Esophagus muscularis mucosa (tissue), 4 donors: ENCODE results near the gene CD63. TPM values are rescaled to one million over a fixed set of nuclear protein-coding genes. Genes with fewer than 3 reads are reported as not detected.

Experiments used
- DNase-seq: peaks from one replicate; pipeline ENCODE4 v3.0.0-alpha.2; 2017; ENCODE audit errors: extremely low spot score
- H3K27ac ChIP-seq, 4 donors: fragments of 200-600 bp; sonication (generic); replicated peaks in 1 of 4; 1 replicate in 3 of 4; 2 replicates in 1 of 4; pipeline ENCODE4 v1.5.1; 2016 to 2019; ENCODE audit warnings: mild to moderate bottlenecking in 1 of 4
- H3K27me3 ChIP-seq, 4 donors: fragments of 200-600 bp; sonication (generic); one replicate each; pipeline versions ENCODE4 v1.5.1 to v1.6.0; 2016 to 2019
- H3K36me3 ChIP-seq, 4 donors: fragments of 200-600 bp; sonication (generic); one replicate each; pipeline ENCODE4 v1.5.1; 2016 to 2019
- H3K4me1 ChIP-seq, 4 donors: fragments of 200-600 bp; sonication (generic); one replicate each; pipeline ENCODE4 v1.5.1; 2016 to 2019
- H3K4me3 ChIP-seq, 4 donors: fragments of 200-600 bp; sonication (generic); 1 replicate in 2 of 4; 2 replicates in 2 of 4; pipeline ENCODE4 v1.5.1; 2016 to 2019; ENCODE audit warnings: mild to moderate bottlenecking in 4 of 4, moderate library complexity in 1 of 4
- H3K9me3 ChIP-seq, 4 donors: fragments of 200-600 bp; sonication (generic); 1 replicate in 3 of 4; 2 replicates in 1 of 4; pipeline ENCODE4 v1.5.1; 2016 to 2019
- EP300 ChIP-seq: sonication (generic); formaldehyde crosslinking; IDR thresholded peaks from one replicate; pipeline ENCODE4 v1.6.1; 2017; ENCODE audit warnings: antibody characterized with exemption
- POLR2A ChIP-seq: fragments of 450-650 bp; IDR thresholded peaks from one replicate; pipeline ENCODE4 v1.6.1; 2017; ENCODE audit warnings: antibody characterized with exemption, moderate library complexity, mild to moderate bottlenecking, low read depth
- POLR2AphosphoS5 ChIP-seq, 2 donors: sonication (generic); formaldehyde crosslinking; IDR thresholded peaks; one replicate each; pipeline ENCODE4 v1.6.1; 2017; ENCODE audit warnings: antibody characterized with exemption in 2 of 2
- WGBS: methylation state at CpG from one replicate; pipeline ENCODE4 v1.1.5; 2018; 5-methylcytosine and 5-hydroxymethylcytosine counted together
- intact Hi-C: fragments of 100-400 bp; cut with DNase I; formaldehyde crosslinking; loops from one replicate; pipeline ENCODE4 v1.15.1; 2023
- total RNA-seq, 4 donors: library from RNA; depleted of rRNA; stranded (reverse); fragments of >200 nt; gene quantifications; one replicate each; pipeline versions ENCODE4 v1.1.0 to v1.2.1, GENCODE V29; 2016
- TF ChIP-seq, protein P1 (sequence below), 3 experiments: fragments of 200-600 bp in 2 of 3; fragments of 450-650 bp in 1 of 3; sonication (generic) in 2 of 3; IDR thresholded peaks; one replicate each; pipeline ENCODE4 v1.5.1; 2017 to 2019; ENCODE audit warnings: antibody characterized with exemption in 3 of 3, mild to moderate bottlenecking in 2 of 3, moderate library complexity in 1 of 3

CD63 gene
- total RNA-seq, 4 donors from 2014 or later = 742 to 1,177 (median 845) TPM

DNA sequence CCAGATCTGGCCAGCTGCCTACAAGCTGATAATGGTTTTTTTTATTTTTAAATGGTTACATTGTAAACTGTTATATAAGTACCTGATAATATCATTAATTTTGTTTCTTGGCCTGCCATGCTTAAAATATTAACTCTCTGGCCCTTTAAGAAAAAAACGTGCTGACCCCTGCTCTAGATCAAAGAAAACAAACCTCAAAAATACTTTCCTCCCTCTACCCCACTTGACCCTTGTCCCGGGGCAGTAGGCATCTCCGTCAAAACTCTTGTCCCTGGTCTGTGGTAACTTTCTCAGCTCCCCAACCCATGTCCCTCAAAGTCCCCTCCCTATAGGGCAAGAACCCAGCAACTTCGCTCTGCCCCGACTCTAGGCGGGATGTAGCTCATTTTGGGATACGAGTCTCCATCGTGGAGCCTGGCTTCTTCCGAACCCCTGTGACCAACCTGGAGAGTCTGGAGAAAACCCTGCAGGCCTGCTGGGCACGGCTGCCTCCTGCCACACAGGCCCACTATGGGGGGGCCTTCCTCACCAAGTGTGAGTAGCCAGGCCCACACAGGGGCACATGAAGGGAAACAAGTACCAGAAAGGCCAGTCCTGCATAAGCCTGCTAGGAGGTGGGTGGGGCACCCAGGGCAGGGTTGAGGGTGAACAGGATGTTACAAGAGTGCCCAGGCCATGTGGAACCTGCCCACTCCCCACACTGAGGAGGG lies 5.1 kb downstream of the CD63 start:
- intact Hi-C loops = no loop called here
- Histone ChIP-seq H3K4me1 (peaks cover 73 to 92% (median 87%) of the 10 kb centered on the region in 4 donors), H3K27me3 (no peaks in the 10 kb centered on the region), H3K9me3 (no peaks in the 10 kb centered on the region), H3K4me3 (no peak overlapping the region), H3K36me3 (peaks cover 17 to 55% (median 38%) of the 10 kb centered on the region in 4 donors), H3K27ac (peak overlapping the region; percentile 89 to 100 (median 98))
- WGBS = 32% methylated on average over 9 of the region's 10 CpGs
- TF ChIP-seq POLR2AphosphoS5 (IDR thresholded peaks at IDR 0.05) = peak in 1 of 2 donors; percentile 33
- TF ChIP-seq, protein P1, sequence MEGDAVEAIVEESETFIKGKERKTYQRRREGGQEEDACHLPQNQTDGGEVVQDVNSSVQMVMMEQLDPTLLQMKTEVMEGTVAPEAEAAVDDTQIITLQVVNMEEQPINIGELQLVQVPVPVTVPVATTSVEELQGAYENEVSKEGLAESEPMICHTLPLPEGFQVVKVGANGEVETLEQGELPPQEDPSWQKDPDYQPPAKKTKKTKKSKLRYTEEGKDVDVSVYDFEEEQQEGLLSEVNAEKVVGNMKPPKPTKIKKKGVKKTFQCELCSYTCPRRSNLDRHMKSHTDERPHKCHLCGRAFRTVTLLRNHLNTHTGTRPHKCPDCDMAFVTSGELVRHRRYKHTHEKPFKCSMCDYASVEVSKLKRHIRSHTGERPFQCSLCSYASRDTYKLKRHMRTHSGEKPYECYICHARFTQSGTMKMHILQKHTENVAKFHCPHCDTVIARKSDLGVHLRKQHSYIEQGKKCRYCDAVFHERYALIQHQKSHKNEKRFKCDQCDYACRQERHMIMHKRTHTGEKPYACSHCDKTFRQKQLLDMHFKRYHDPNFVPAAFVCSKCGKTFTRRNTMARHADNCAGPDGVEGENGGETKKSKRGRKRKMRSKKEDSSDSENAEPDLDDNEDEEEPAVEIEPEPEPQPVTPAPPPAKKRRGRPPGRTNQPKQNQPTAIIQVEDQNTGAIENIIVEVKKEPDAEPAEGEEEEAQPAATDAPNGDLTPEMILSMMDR (IDR thresholded peaks at IDR 0.05) = no peak
- DNase-seq = no peak

DNA sequence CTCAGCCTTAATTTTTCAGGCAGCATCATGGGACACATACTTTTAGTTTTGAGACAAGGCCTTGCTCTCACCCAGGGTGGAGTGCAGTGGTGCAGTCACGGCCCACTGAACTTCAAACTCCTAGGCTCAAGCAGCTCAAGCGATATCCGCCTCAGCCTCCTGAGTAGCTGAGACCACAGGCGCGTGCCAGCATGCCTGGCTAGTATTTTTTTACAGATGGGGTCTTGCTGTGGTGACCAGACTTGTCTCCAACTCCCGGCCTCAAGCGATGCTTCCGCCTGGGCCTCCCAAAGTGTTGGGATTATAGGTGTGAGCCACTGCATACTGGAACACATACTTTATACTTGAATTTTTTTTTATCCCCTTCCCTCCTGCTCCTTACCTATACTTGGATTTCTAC lies 5.9 kb downstream of the CD63 start:
- no peaks in the 10 kb centered on the region for H3K27me3 ChIP-seq
- H3K27ac ChIP-seq = peak overlapping the region; percentile 89 to 100 (median 98)
- intact Hi-C loops = no loop called here

DNA sequence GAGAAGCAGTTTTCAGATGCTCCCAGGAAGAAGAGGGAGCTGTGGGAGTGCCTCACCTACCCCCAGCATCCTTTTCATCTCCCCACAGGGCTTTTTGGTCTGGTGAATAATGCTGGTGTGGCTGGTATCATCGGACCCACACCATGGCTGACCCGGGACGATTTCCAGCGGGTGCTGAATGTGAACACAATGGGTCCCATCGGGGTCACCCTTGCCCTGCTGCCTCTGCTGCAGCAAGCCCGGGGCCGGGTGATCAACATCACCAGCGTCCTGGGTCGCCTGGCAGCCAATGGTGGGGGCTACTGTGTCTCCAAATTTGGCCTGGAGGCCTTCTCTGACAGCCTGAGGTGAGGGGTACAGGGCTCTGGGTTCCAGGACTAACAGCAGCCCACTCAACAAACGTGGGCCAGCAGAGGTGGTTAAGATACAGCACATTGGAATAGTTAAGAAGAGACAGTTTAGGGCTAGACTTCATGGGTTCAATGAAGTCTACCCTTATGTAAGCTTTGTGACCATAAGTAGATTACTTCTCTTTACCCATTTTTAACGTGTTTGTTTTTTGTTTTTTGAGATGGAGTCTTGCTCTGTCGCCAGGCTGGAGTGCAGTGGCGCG lies 7.1 kb downstream of the CD63 start:
- peaks cover 12 to 50% (median 32%) of the 10 kb centered on the region in 4 donors for H3K36me3 ChIP-seq

More for the DNA sequence above, 5.9 kb downstream of the CD63 start:
- 93% methylated on average over 8 of the region's 8 CpGs for WGBS
- H3K4me3 ChIP-seq = no peak overlapping the region
- DNase-seq = no peak
- H3K9me3 ChIP-seq = no peaks in the 10 kb centered on the region
- peaks cover 80 to 98% (median 93%) of the 10 kb centered on the region in 4 donors for H3K4me1 ChIP-seq
- H3K36me3 ChIP-seq = peaks cover 17 to 56% (median 38%) of the 10 kb centered on the region in 4 donors
- TF ChIP-seq EP300 (no peak), POLR2AphosphoS5 (IDR thresholded peaks at IDR 0.05) (peak in 1 of 2 donors; percentile 25)

DNA sequence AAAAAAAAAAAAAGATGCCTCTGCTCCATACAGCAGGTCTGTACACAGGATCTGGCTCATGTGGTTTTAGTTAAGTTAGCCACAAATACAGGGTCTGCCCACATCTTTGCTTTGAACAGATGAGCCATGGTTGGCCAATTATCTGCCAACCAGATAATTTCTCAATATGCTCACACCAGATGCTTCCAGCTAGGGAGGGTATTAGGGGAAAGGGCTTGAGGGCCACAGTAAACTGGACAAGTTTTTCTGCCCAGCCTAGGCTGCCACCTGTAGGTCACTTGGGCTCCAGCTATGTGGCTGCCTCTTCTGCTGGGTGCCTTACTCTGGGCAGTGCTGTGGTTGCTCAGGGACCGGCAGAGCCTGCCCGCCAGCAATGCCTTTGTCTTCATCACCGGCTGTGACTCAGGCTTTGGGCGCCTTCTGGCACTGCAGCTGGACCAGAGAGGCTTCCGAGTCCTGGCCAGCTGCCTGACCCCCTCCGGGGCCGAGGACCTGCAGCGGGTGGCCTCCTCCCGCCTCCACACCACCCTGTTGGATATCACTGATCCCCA lies 7.8 kb downstream of the CD63 start:
- peaks cover 6 to 42% (median 26%) of the 10 kb centered on the region in 4 donors for H3K36me3 ChIP-seq
- TF ChIP-seq POLR2AphosphoS5 (IDR thresholded peaks at IDR 0.05) = peak; percentile 76 to 80
- TF ChIP-seq, protein P1 (IDR thresholded peaks at IDR 0.05) = peak; percentile 64 to 76 (median 75)
- TF ChIP-seq EP300 = no peak
- 50% methylated on average over 1 of the region's 9 CpGs for WGBS
- no peaks in the 10 kb centered on the region for H3K27me3 ChIP-seq
- peak overlapping the region; percentile 89 to 100 (median 98) for H3K27ac ChIP-seq
- no peak for DNase-seq
- H3K4me1 ChIP-seq = peaks cover 77 to 97% (median 90%) of the 10 kb centered on the region in 4 donors
- intact Hi-C loops = no loop called here
- H3K4me3 ChIP-seq = peak overlapping the region in 3 of 4 donors; percentile 17 to 32 (median 22)
- H3K9me3 ChIP-seq = no peaks in the 10 kb centered on the region

More for the DNA sequence above, 7.1 kb downstream of the CD63 start:
- WGBS = 69% methylated on average over 14 of the region's 14 CpGs
- H3K4me3 ChIP-seq = peak overlapping the region in 2 of 4 donors; percentile 22 to 25
- peak overlapping the region; percentile 89 to 100 (median 98) for H3K27ac ChIP-seq
- H3K27me3 ChIP-seq = no peaks in the 10 kb centered on the region
- DNase-seq = no peak
- H3K9me3 ChIP-seq = no peaks in the 10 kb centered on the region
- TF ChIP-seq POLR2AphosphoS5 (IDR thresholded peaks at IDR 0.05) (no peak), EP300 (no peak), POLR2A (no peak)
- TF ChIP-seq, protein P1 (IDR thresholded peaks at IDR 0.05) = no peak
- H3K4me1 ChIP-seq = peaks cover 82 to 100% (median 93%) of the 10 kb centered on the region in 4 donors
- intact Hi-C loops = no loop called here

DNA sequence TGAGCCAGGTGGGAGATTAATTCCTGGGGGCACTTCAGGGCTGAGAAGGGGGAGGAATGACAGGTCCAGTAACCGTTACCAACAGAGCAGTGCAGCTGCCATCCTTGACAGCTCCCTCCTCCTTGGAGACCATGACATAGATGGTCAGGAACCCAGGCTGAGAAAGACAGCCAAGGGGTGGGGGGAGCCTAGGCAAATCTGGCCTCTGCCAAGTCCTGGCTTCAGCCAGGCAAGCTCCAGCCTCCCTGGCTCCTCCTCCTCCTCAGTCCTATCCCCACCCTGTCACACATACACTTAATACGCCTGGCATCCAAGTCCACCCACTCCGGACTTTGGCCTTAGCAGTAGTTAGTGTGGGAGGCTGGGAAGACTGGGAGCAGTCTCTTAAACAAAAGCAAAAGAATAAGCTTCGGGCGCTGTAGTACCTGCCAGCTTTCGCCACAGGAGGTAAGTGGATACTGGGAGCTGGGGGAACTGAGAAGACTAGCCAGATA lies 8.7 kb downstream of the CD63 start, which contains the start of gene RDH5:
Gene RDH5, plus strand, starts transcription at position 323 of the 494 bp plus-strand sequence. CDS start 792 bp downstream, outside the sequence.
- DNase-seq = no peak
- Histone ChIP-seq H3K36me3 (peaks cover 5 to 34% (median 17%) of the 10 kb centered on the region in 4 donors), H3K27me3 (no peaks in the 10 kb centered on the region), H3K4me3 (peak within 1 kb of the TSS; percentile 17 to 43 (median 26)), H3K9me3 (no peaks in the 10 kb centered on the region), H3K4me1 (peaks cover 74 to 95% (median 89%) of the 10 kb centered on the region in 4 donors), H3K27ac (peak within 1 kb of the TSS; percentile 89 to 100 (median 98))
- TF ChIP-seq, protein P1 (IDR thresholded peaks at IDR 0.05) = no peak
- TF ChIP-seq EP300 = peak; percentile 66
- TF ChIP-seq POLR2AphosphoS5 (IDR thresholded peaks at IDR 0.05) = peak; percentile 90 to 93
- TF ChIP-seq POLR2A = peak; percentile 33
- 49% methylated on average over 5 of the region's 6 CpGs for WGBS
- intact Hi-C loops = no loop called here
